SK-N-MC (cell line): ENCODE data around the gene PPARGC1A.

Source experiments
- EZH2 ChIP-seq: fragments of 200-600 bp; sonication (generic); IDR thresholded peaks from one replicate; pipeline ENCODE4 v1.6.1; 2017; ENCODE audit warnings: antibody characterized with exemption
- POLR2AphosphoS5 ChIP-seq: IDR thresholded peaks from 2 replicates; pipeline ENCODE4 v1.6.1; 2012; ENCODE audit warnings: mild to moderate bottlenecking, low read depth, low read length, borderline replicate concordance

DNA sequence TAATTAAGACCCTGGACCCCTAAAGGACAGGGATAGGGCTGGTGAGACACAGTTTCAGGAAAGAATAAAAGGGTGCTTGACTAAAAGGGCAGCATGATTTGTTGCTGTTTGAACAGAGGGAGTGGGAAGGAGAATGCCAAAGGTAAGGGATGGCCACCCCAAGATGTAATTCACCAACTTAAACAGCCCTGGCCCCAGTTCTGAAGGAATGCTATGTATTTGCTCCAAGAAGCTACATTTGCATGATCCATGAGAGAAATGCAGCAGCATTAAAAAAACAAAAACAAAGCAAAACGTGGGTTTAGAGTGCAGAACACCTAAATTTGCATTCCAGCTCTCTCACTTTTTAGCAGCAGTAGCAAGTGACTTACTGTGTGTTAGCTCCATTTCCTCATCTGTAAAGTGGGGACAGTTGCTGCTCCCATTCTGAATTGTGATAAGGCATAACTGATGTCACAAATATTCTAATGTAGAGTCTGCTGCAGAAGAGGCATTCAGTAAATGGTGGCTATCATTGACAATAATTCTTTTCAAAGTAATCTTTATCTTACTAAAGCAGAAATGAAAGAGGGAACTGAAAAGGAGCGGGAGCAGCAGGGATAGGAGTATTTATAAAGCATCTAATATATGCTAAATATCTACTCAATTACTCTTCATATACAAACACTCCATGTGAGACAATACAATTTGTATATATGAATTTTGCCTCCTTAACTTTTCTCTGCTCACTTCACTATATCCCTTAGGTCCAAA lies 115.8 kb downstream of the PPARGC1A start:
- TF ChIP-seq POLR2AphosphoS5 (no peak), EZH2 (no peak)
